Spinal cord (tissue), 10 donors: ENCODE measurements around the gene CDC42BPB. TPM values are rescaled to one million over a fixed set of nuclear protein-coding genes. Genes with fewer than 3 reads are reported as not detected.

Experiments
- DNase-seq, 6 donors: peaks; one replicate each; pipeline versions ENCODE4 v3.0.0 to v3.0.0-alpha.2; 2013 to 2015; ENCODE audit warnings: low spot score in 6 of 6, low read depth in 4 of 6
- H3K27ac ChIP-seq: one replicate; pipeline ENCODE4 v1.5.1; 2013; ENCODE audit warnings: low read depth, low read length, control low read depth
- H3K27me3 ChIP-seq: one replicate; pipeline ENCODE4 v1.6.1; 2013; ENCODE audit warnings: low read length; ENCODE audit not compliant: control insufficient read depth, insufficient read depth
- H3K36me3 ChIP-seq: one replicate; pipeline ENCODE4 v1.6.1; 2013; ENCODE audit warnings: low read length; ENCODE audit not compliant: control insufficient read depth, insufficient read depth
- H3K4me1 ChIP-seq: one replicate; pipeline ENCODE4 v1.6.1; 2013; ENCODE audit warnings: low read length; ENCODE audit not compliant: control insufficient read depth, insufficient read depth
- H3K4me3 ChIP-seq: one replicate; pipeline ENCODE4 v1.5.1; 2013; ENCODE audit warnings: low read depth, low read length, control low read depth
- H3K9me3 ChIP-seq: one replicate; pipeline ENCODE4 v1.6.1; 2013; ENCODE audit warnings: low read length; ENCODE audit not compliant: control insufficient read depth, insufficient read depth
- WGBS: methylation state at CpG from one replicate; pipeline ENCODE4 v1.1.5; 2013; ENCODE audit warnings: missing lambda C conversion rate; ENCODE audit not compliant: insufficient coverage; 5-methylcytosine and 5-hydroxymethylcytosine counted together
- polyA plus RNA-seq, 2 donors: library from polyadenylated mRNA; unstranded; fragments of 120-200 nt; gene quantifications; one replicate each; pipeline ENCODE4 v1.2.1, GENCODE V29; 2013; ENCODE audit not compliant: insufficient read length in 2 of 2
- total RNA-seq, 2 donors: library from RNA; depleted of rRNA in 1 of 2; stranded (reverse); fragments of 120-200 nt in 1 of 2; fragments of >200 nt in 1 of 2; gene quantifications; one replicate each; pipeline versions ENCODE4 v1.2.3 to v1.2.4, GENCODE V29; 2013 to 2014
- donor health status: healthy.

The CDC42BPB gene
- total and polyA plus RNA-seq, 4 donors: 69.0 to 115 (median 96.3) TPM

GRCh38 chr14:102966681-102967505 is 90.5 kb downstream of the CDC42BPB start:
- no peaks in the 10 kb centered on the region for H3K9me3 ChIP-seq
- WGBS: 86% methylated on average over 17 of the region's 21 CpGs
- peaks cover 15% of the 10 kb centered on the region for H3K4me1 ChIP-seq
- H3K4me3 ChIP-seq: no peak overlapping the region
- no peaks in the 10 kb centered on the region for H3K27me3 ChIP-seq
- H3K36me3 ChIP-seq: peaks cover 77% of the 10 kb centered on the region
- DNase-seq: no peak
- H3K27ac ChIP-seq: no peak overlapping the region

GRCh38 chr14:102965971-102966655 is 91.2 kb downstream of the CDC42BPB start:
- no peaks in the 10 kb centered on the region for H3K27me3 ChIP-seq
- no peak overlapping the region for H3K4me3 ChIP-seq
- no peak overlapping the region for H3K27ac ChIP-seq
- DNase-seq: no peak
- peaks cover 15% of the 10 kb centered on the region for H3K4me1 ChIP-seq
- WGBS: 93% methylated on average over 16 of the region's 20 CpGs
- H3K9me3 ChIP-seq: no peaks in the 10 kb centered on the region
- H3K36me3 ChIP-seq: peaks cover 78% of the 10 kb centered on the region

- H3K36me3 ChIP-seq: peaks cover 87% of the 10 kb centered on the region
- peaks cover 15% of the 10 kb centered on the region for H3K4me1 ChIP-seq
- no peaks in the 10 kb centered on the region for H3K27me3 ChIP-seq
- H3K9me3 ChIP-seq: no peaks in the 10 kb centered on the region
- no peak overlapping the region for H3K27ac ChIP-seq
- no CpG with 5 or more reads among the region's 3 CpGs for whole genome bisulfite sequencing
- DNase-seq: no peak
- no peak overlapping the region for H3K4me3 ChIP-seq
Observed at GRCh38 chr14:102965282-102965681, 92.1 kb downstream of the CDC42BPB start.

- DNase-seq: no peak
- Histone ChIP-seq H3K4me1 (peaks cover 8% of the 10 kb centered on the region), H3K4me3 (no peak overlapping the region), H3K9me3 (no peaks in the 10 kb centered on the region), H3K36me3 (peaks cover 86% of the 10 kb centered on the region), H3K27ac (no peak overlapping the region), H3K27me3 (no peaks in the 10 kb centered on the region)
- 96% methylated on average over 32 of the region's 39 CpGs for WGBS
Observed at GRCh38 chr14:102964152-102964730, 93.1 kb downstream of the CDC42BPB start.

- WGBS: 94% methylated on average over 8 of the region's 9 CpGs
- Histone ChIP-seq H3K27ac (no peak overlapping the region), H3K4me3 (no peak overlapping the region), H3K36me3 (peaks cover 86% of the 10 kb centered on the region), H3K4me1 (peaks cover 5% of the 10 kb centered on the region), H3K9me3 (no peaks in the 10 kb centered on the region), H3K27me3 (no peaks in the 10 kb centered on the region)
- DNase-seq: no peak
Observed at GRCh38 chr14:102962111-102962627, 95.2 kb downstream of the CDC42BPB start.

- Histone ChIP-seq H3K36me3 (peaks cover 84% of the 10 kb centered on the region), H3K27ac (no peak overlapping the region), H3K9me3 (no peaks in the 10 kb centered on the region), H3K4me1 (peaks cover 2% of the 10 kb centered on the region), H3K4me3 (no peak overlapping the region), H3K27me3 (no peaks in the 10 kb centered on the region)
- no peak for DNase-seq
- 96% methylated on average over 5 of the region's 10 CpGs for WGBS
Observed at GRCh38 chr14:102958461-102958860, 98.9 kb downstream of the CDC42BPB start.

- DNase-seq: no peak
Observed at GRCh38 chr14:102957222-102957621, 100.1 kb downstream of the CDC42BPB start.

GRCh38 chr14:102955636-102956408 is 101.5 kb downstream of the CDC42BPB start:
- 55% methylated on average over 3 of the region's 8 CpGs for WGBS
- DNase-seq: peak in 2 of 6 donors; percentile 30 to 82

More at GRCh38 chr14:102957222-102957621, 100.1 kb downstream of the CDC42BPB start:
- Histone ChIP-seq H3K36me3 (peaks cover 87% of the 10 kb centered on the region), H3K4me3 (no peak overlapping the region), H3K4me1 (peaks cover 2% of the 10 kb centered on the region), H3K9me3 (no peaks in the 10 kb centered on the region), H3K27me3 (no peaks in the 10 kb centered on the region), H3K27ac (no peak overlapping the region)
- WGBS: 93% methylated on average over 8 of the region's 10 CpGs

More at GRCh38 chr14:102955636-102956408, 101.5 kb downstream of the CDC42BPB start:
- H3K4me1 ChIP-seq: peaks cover 10% of the 10 kb centered on the region
- H3K36me3 ChIP-seq: peaks cover 87% of the 10 kb centered on the region
- no peak overlapping the region for H3K27ac ChIP-seq
- no peak overlapping the region for H3K4me3 ChIP-seq
- H3K9me3 ChIP-seq: no peaks in the 10 kb centered on the region
- H3K27me3 ChIP-seq: no peaks in the 10 kb centered on the region
